ENCODE data around the gene RSRC1.

GRCh38 chr3:158272081-158272480 is 162.2 kb downstream of the RSRC1 start:
- no peak for TF ChIP-seq CTCF (IDR thresholded peaks at IDR 0.05; ENCODE audit: low read length)
- TF ChIP-seq EZH2 (IDR thresholded peaks at IDR 0.05; ENCODE audit: borderline replicate concordance, low read length) = no peak
